DMS53 (cell line): ENCODE data around the gene VTCN1.
"Not testable (repeated sequence)": the region's sequence is repeated elsewhere in the genome, so short reads cannot be mapped to it uniquely, and the experiment has no call there.

ENCODE experiments used
- DNase-seq: peaks from one replicate; lab custom pipeline; 2025; lab: John Stamatoyannopoulos, UW

Gene VTCN1

GRCh38 chr1:117123274-117123673 lies 87.5 kb downstream of the VTCN1 start:
- DNase-seq = no peak

DNA sequence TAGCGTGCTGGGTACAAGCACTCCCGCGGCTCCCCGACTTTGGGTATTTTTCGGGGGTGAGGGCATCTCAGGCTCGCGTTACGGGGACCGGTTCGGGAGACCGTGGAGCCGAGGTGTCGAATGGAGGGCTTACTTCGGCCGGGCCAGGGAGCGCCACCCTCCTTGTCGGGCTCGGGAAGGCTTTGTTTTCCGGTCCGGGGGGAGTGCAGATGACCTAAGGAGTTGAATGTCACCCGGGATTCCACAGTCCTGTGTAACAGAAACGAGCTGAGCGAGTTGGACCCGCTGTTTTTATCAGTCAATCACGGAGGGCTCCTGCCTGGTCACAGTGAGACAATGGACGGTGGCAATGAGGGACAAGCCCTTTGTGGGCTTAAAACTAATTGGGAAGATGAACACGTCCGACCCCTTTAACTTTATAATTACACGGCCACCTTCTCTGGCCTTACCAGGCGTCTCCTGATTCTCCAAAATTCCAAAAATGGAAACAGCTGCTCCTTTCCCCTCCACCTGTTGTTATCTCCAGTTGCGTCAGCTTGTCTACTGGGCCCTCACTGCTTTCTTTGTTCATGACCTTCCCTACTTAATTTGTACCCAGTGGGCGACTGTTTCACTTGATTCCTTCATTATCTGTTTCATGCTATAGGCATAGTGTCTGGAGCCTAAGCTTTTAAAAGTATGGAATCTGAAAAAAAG lies 88.2 kb downstream of the VTCN1 start:
- DNase-seq = peak; percentile 22

- DNase-seq = peak; percentile 91
Observed at GRCh38 chr1:117121589-117122329, 89.0 kb downstream of the VTCN1 start, which contains the start of gene TRIM45. TRIM45 (minus strand) TSS chr1:117121749; CDS start chr1:117121201, 548 bp downstream.

- peak; percentile 67 for DNase-seq
Observed at GRCh38 chr1:117120774-117121588, 89.7 kb downstream of the VTCN1 start.

GRCh38 chr1:117119144-117119543 lies 91.6 kb downstream of the VTCN1 start:
- DNase-seq = not testable (repeated sequence)

DNA sequence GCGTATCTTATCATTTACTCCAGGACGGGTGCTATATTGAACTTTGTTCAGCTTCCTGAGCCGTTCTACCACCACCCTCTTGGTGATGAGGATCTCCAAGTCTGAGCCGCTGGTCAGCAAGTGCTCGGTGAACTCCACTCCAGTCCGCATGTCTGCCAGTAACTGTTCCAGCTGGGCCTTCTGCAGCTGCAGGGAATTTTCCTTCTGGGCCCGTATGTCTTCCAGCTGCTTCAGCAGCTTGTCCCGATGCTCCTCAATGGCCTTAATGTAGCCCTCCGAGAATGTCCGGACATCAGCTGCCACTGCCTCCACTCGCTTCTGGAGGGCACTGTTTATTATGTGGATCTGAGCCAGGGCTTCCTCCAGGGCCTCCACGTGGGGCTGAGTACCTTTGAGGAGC lies 92.6 kb downstream of the VTCN1 start:
- DNase-seq = no peak

DNA sequence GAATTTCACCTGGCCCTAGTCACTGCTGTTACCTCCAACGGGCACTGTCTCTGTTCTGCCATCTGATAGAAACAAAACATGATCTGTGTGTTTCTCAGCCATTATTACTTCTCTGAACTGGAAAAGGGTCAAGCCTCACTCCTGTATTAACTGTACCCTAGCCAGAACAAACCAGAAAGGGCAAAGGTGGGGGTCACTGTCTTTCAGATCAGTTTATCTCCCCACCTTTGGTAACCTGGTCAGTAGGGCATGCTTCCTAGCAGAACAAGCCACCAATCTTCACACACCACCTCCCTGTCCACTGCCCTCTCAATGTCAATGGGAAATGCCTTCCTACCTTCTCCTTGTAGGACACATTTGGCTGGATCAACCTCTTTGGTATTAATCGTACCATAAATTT lies 93.0 kb downstream of the VTCN1 start:
- DNase-seq = no peak

DNA sequence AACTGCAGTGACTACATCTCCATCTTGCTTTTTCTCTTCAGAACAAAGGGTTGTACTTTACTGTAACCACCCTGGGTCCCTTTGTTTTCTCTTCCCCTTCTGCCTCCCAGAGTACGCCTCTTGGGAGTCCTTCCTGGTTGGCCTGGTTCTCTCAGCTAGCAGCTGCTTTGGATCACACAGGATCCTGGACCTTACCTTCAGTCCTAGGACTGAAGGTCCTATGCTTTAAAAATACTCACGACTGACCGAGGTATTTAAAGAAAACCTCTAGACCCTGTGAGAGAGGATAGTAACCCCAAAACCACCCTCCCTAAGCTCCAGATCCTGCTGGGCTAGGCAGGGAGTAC lies 94.0 kb downstream of the VTCN1 start:
- no peak for DNase-seq

GRCh38 chr1:117116090-117116783 lies 94.5 kb downstream of the VTCN1 start:
- no peak for DNase-seq

- peak; percentile 29 for DNase-seq
Observed at GRCh38 chr1:117114877-117115276, 95.8 kb downstream of the VTCN1 start.

- DNase-seq = no peak
Observed at GRCh38 chr1:117113199-117113598, 97.5 kb downstream of the VTCN1 start.

DNA sequence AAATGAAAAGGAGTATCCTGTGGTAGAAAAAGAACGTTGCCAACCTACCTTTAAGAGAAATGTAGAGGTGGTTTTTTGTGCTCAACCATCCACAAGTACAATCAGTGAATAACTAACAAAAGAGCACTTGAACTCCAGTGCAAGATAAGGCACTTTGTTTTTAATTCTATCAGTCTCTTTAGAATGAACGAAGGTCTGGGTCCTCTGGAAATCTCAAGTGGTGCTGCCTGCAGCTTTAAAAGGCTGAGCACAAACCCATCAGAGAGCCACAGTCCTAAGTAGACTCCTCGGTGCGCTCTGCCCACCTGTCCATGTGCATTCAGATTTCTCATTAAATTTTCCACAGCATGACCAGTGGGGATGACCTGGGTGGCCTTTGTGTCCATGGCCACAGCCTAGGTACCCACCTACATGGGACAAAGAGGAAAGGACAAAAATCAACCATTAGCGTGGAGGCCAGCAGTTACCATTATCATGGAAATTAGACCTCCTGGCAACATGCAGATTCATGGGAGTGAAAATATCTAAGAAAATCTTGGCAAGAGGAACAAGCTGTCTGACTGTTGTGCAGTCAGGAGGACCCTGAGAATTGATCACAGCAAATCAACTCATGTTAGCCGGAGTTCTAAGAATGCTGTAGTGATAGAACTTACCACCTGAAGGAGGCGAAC lies 98.5 kb downstream of the VTCN1 start:
- DNase-seq = no peak

DNA sequence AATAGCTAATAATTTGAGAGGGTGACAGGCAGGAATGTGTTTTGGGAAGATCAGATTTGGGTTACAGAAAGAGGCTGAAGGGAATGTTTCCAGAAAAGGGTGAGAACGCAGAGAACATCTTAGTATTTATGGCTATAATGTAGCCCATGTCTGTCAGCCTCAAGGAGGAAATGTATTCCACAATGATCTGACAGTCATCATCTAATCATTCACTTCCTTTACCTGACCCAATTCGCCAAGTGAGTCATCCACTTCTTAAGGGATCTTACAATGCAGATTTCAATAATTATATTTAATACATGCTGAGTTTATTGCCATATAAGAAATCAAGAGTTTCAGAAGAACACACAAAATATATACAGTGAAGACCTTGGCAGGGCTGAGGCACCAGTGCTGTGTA lies 100.0 kb downstream of the VTCN1 start:
- no peak for DNase-seq

- DNase-seq = no peak
Observed at GRCh38 chr1:117107364-117107763, 103.4 kb downstream of the VTCN1 start.

DNA sequence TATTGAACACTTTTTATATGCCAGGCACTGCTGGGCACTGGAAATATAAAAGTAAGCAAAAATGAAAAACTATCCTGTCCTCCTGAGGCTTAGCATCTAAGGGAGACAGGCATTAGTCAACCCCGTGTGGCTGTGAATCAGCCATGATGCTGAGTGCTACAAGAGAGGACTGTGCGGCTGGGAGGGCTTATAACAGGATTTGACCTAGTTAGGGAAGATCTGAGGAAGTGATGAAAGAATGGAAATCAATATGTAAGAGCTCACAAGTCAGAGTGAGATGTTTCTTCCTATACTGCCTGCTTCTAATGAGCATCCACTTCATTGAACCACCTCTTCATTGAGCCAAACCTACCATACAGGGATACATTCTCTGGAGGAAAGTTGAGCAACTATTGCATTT lies 104.2 kb downstream of the VTCN1 start:
- no peak for DNase-seq

GRCh38 chr1:117105722-117106121 lies 105.0 kb downstream of the VTCN1 start:
- DNase-seq = no peak

DNA sequence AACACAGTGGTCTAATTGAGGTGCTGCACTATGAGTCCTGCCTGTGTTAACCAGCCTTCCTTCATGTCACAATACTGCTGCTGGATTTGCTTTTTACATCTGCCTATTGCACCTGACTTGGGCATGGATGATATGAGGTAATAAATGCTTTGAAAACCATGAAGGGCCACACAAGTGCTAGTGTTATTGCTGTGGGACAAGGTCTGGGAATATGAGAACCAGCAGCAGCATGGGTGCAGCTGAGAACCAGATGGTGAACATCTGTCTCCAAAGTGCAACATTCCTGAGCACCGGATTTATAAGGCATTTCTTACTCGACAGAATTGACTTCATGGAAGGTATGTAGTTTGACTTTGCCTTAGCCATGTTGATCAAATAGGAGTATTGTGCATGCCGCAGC lies 105.7 kb downstream of the VTCN1 start:
- no peak for DNase-seq

GRCh38 chr1:117101858-117102257 lies 108.9 kb downstream of the VTCN1 start:
- DNase-seq = not testable (repeated sequence)

- DNase-seq = no peak
Observed at GRCh38 chr1:117101334-117101733, 109.4 kb downstream of the VTCN1 start.

GRCh38 chr1:117098287-117098890 lies 112.3 kb downstream of the VTCN1 start:
- no peak for DNase-seq

- DNase-seq = no peak
Observed at GRCh38 chr1:117097443-117097842, 113.3 kb downstream of the VTCN1 start.
